Mucosa of stomach (tissue), 1 donor: ENCODE data around the gene DNAH3.
"Not testable (repeated sequence)": the region's sequence is repeated elsewhere in the genome, so short reads cannot be mapped to it uniquely, and the experiment has no call there.

Source experiments
- H3K27me3 ChIP-seq: one replicate; pipeline ENCODE4 v1.7.0; 2013; ENCODE audit warnings: mild to moderate bottlenecking, low read length; ENCODE audit not compliant: control insufficient read depth, insufficient read depth
- H3K36me3 ChIP-seq: one replicate; pipeline ENCODE4 v1.7.0; 2013; ENCODE audit warnings: low read length; ENCODE audit not compliant: control insufficient read depth, insufficient read depth
- H3K4me1 ChIP-seq: one replicate; pipeline ENCODE4 v1.7.0; 2013; ENCODE audit warnings: mild to moderate bottlenecking, low read length; ENCODE audit not compliant: control insufficient read depth, insufficient read depth
- H3K4me3 ChIP-seq: one replicate; pipeline ENCODE4 v1.7.0; 2013; ENCODE audit warnings: low read length
- H3K9ac ChIP-seq: one replicate; pipeline ENCODE4 v1.7.0; 2013; ENCODE audit warnings: mild to moderate bottlenecking, low read length, moderate library complexity
- H3K9me3 ChIP-seq: one replicate; pipeline ENCODE4 v1.7.0; 2013; ENCODE audit warnings: mild to moderate bottlenecking, low read length, moderate library complexity; ENCODE audit not compliant: control insufficient read depth
- donor health status: Pancreatic carcinoma.

Gene DNAH3

GRCh38 chr16:21164521-21165168 lies 14.0 kb upstream of the DNAH3 start:
- Histone ChIP-seq H3K9me3 (no peaks in the 10 kb centered on the region), H3K36me3 (peaks cover 7% of the 10 kb centered on the region), H3K4me1 (peaks cover 23% of the 10 kb centered on the region), H3K9ac (no peak overlapping the region), H3K27me3 (no peaks in the 10 kb centered on the region), H3K4me3 (no peak overlapping the region)

- H3K36me3 ChIP-seq: peaks cover 7% of the 10 kb centered on the region
- no peak overlapping the region for H3K4me3 ChIP-seq
- no peak overlapping the region for H3K9ac ChIP-seq
- H3K4me1 ChIP-seq: peaks cover 16% of the 10 kb centered on the region
- H3K27me3 ChIP-seq: no peaks in the 10 kb centered on the region
- H3K9me3 ChIP-seq: no peaks in the 10 kb centered on the region
Observed at GRCh38 chr16:21163576-21163975, 12.9 kb upstream of the DNAH3 start.

- H3K4me3 ChIP-seq: no peak overlapping the region
- H3K27me3 ChIP-seq: no peaks in the 10 kb centered on the region
- H3K4me1 ChIP-seq: peaks cover 23% of the 10 kb centered on the region
- H3K36me3 ChIP-seq: peaks cover 7% of the 10 kb centered on the region
- no peak overlapping the region for H3K9ac ChIP-seq
- H3K9me3 ChIP-seq: no peaks in the 10 kb centered on the region
Observed at GRCh38 chr16:21162661-21163151, 12.1 kb upstream of the DNAH3 start.

GRCh38 chr16:21161211-21161610 lies 10.6 kb upstream of the DNAH3 start:
- no peaks in the 10 kb centered on the region for H3K9me3 ChIP-seq
- H3K9ac ChIP-seq: no peak overlapping the region
- peaks cover 7% of the 10 kb centered on the region for H3K36me3 ChIP-seq
- no peaks in the 10 kb centered on the region for H3K27me3 ChIP-seq
- H3K4me1 ChIP-seq: peaks cover 33% of the 10 kb centered on the region
- no peak overlapping the region for H3K4me3 ChIP-seq

- H3K9me3 ChIP-seq: no peaks in the 10 kb centered on the region
- H3K4me3 ChIP-seq: no peak overlapping the region
- no peaks in the 10 kb centered on the region for H3K27me3 ChIP-seq
Observed at GRCh38 chr16:21160276-21160675, 9.6 kb upstream of the DNAH3 start.

GRCh38 chr16:21159281-21159951 lies 8.8 kb upstream of the DNAH3 start:
- H3K27me3 ChIP-seq: no peaks in the 10 kb centered on the region
- H3K9me3 ChIP-seq: no peaks in the 10 kb centered on the region
- peak overlapping the region; percentile 93 for H3K9ac ChIP-seq
- H3K4me1 ChIP-seq: peaks cover 33% of the 10 kb centered on the region
- peaks cover 3% of the 10 kb centered on the region for H3K36me3 ChIP-seq
- H3K4me3 ChIP-seq: peak overlapping the region; percentile 95

More at GRCh38 chr16:21160276-21160675, 9.6 kb upstream of the DNAH3 start:
- peaks cover 7% of the 10 kb centered on the region for H3K36me3 ChIP-seq
- peaks cover 33% of the 10 kb centered on the region for H3K4me1 ChIP-seq
- no peak overlapping the region for H3K9ac ChIP-seq

- no peaks in the 10 kb centered on the region for H3K36me3 ChIP-seq
- no peaks in the 10 kb centered on the region for H3K27me3 ChIP-seq
- peak within 1 kb of the TSS; percentile 93 for H3K9ac ChIP-seq
- peaks cover 32% of the 10 kb centered on the region for H3K4me1 ChIP-seq
- no peaks in the 10 kb centered on the region for H3K9me3 ChIP-seq
- peak within 1 kb of the TSS; percentile 95 for H3K4me3 ChIP-seq
Observed at GRCh38 chr16:21158208-21159110, 7.8 kb upstream of the DNAH3 start, which contains the start of gene LDAF1. Gene LDAF1, plus strand, starts transcription at chr16:21158674. Its CDS starts 2,509 bp downstream, at chr16:21161183.

GRCh38 chr16:21157632-21158031 lies 7.0 kb upstream of the DNAH3 start:
- Histone ChIP-seq H3K9me3 (no peaks in the 10 kb centered on the region), H3K4me1 (peaks cover 24% of the 10 kb centered on the region), H3K4me3 (no peak overlapping the region), H3K9ac (peak overlapping the region; percentile 93), H3K36me3 (no peaks in the 10 kb centered on the region), H3K27me3 (no peaks in the 10 kb centered on the region)

GRCh38 chr16:21156767-21157467 lies 6.3 kb upstream of the DNAH3 start:
- Histone ChIP-seq H3K9ac (no peak overlapping the region), H3K36me3 (no peaks in the 10 kb centered on the region), H3K4me1 (peaks cover 20% of the 10 kb centered on the region), H3K27me3 (no peaks in the 10 kb centered on the region), H3K4me3 (no peak overlapping the region), H3K9me3 (no peaks in the 10 kb centered on the region)

GRCh38 chr16:21156011-21156410 lies 5.4 kb upstream of the DNAH3 start:
- not testable (repeated sequence) for H3K4me3 ChIP-seq, H3K36me3 ChIP-seq, H3K27me3 ChIP-seq, H3K9me3 ChIP-seq, H3K9ac ChIP-seq
- peaks cover 20% of the 10 kb centered on the region for H3K4me1 ChIP-seq

GRCh38 chr16:21153124-21153729 lies 2.6 kb upstream of the DNAH3 start:
- H3K9ac ChIP-seq, H3K27me3 ChIP-seq, H3K9me3 ChIP-seq, H3K36me3 ChIP-seq, H3K4me3 ChIP-seq: not testable (repeated sequence)
- H3K4me1 ChIP-seq: peaks cover 15% of the 10 kb centered on the region
